Spleen (tissue), 11 donors: Measurements from ENCODE around the gene VNN1. TPM values are rescaled to one million over a fixed set of nuclear protein-coding genes. Genes with fewer than 3 reads are reported as not detected.
"Not testable (repeated sequence)": the region's sequence is repeated elsewhere in the genome, so short reads cannot be mapped to it uniquely, and the experiment has no call there.

Source experiments
- DNase-seq: peaks from one replicate; pipeline ENCODE4 v3.0.0-alpha.2; 2020
- H3K27ac ChIP-seq, 8 donors: fragments of 200-600 bp; sonication (generic) in 7 of 8; 1 replicate in 4 of 8; 2 replicates in 4 of 8; pipeline versions ENCODE4 v1.5.0 to v1.8.0; 2016 to 2021; ENCODE audit warnings: inconsistent platforms in 4 of 8, mild to moderate bottlenecking in 4 of 8, moderate library complexity in 1 of 8
- H3K27me3 ChIP-seq, 7 donors: fragments of 200-600 bp; sonication (generic) in 6 of 7; replicated peaks in 1 of 7; 1 replicate in 4 of 7; 2 replicates in 3 of 7; pipeline versions ENCODE4 v1.5.0 to v1.8.0; 2016 to 2021; ENCODE audit warnings: inconsistent platforms in 3 of 7, mild to moderate bottlenecking in 1 of 7
- H3K36me3 ChIP-seq, 6 donors: fragments of 200-600 bp; sonication (generic) in 5 of 6; 1 replicate in 4 of 6; 2 replicates in 2 of 6; pipeline versions ENCODE4 v1.5.0 to v1.8.0; 2016 to 2021; ENCODE audit warnings: inconsistent platforms in 2 of 6
- H3K4me1 ChIP-seq, 6 donors: fragments of 200-600 bp; sonication (generic) in 5 of 6; 1 replicate in 3 of 6; 2 replicates in 3 of 6; pipeline versions ENCODE4 v1.5.0 to v1.8.0; 2016 to 2021; ENCODE audit warnings: inconsistent platforms in 3 of 6
- H3K4me3 ChIP-seq, 8 donors: fragments of 200-600 bp; sonication (generic) in 7 of 8; 1 replicate in 4 of 8; 2 replicates in 4 of 8; pipeline versions ENCODE4 v1.5.0 to v1.8.0; 2016 to 2021; ENCODE audit warnings: inconsistent platforms in 4 of 8, mild to moderate bottlenecking in 4 of 8, moderate library complexity in 2 of 8
- H3K9me3 ChIP-seq, 8 donors: fragments of 200-600 bp; sonication (generic) in 7 of 8; 1 replicate in 4 of 8; 2 replicates in 4 of 8; pipeline versions ENCODE4 v1.5.0 to v1.8.0; 2016 to 2021; ENCODE audit warnings: inconsistent platforms in 4 of 8
- CTCF ChIP-seq, 11 experiments: fragments of 200-600 bp in 7 of 11; fragments of 450-650 bp in 4 of 11; sonication (generic) in 4 of 11; IDR thresholded peaks in 8 of 11; conservative IDR thresholded peaks in 3 of 11; 1 replicate in 7 of 11; 2 replicates in 4 of 11; pipeline versions ENCODE4 v1.4.0 to v1.8.0; 2016 to 2021; ENCODE audit warnings: antibody characterized with exemption in 11 of 11, inconsistent platforms in 4 of 11, mild to moderate bottlenecking in 1 of 11
- POLR2A ChIP-seq, 3 donors: fragments of 450-650 bp; IDR thresholded peaks; one replicate each; pipeline ENCODE4 v1.5.1; 2017; ENCODE audit warnings: antibody characterized with exemption in 3 of 3, mild to moderate bottlenecking in 1 of 3
- POLR2AphosphoS5 ChIP-seq, 3 donors: sonication (generic); formaldehyde crosslinking; IDR thresholded peaks; one replicate each; pipeline ENCODE4 v1.5.1; 2017; ENCODE audit warnings: antibody characterized with exemption in 3 of 3
- WGBS, 5 donors: extraction: QIAGEN DNeasy Blood & Tissue Kit in 3 of 5; methylation state at CpG; one replicate each; pipeline versions ENCODE4 v1.1.5 to v1.1.7; 2013 to 2018; 5-methylcytosine and 5-hydroxymethylcytosine counted together
- intact Hi-C: fragments of 100-400 bp; cut with DNase I; formaldehyde crosslinking; loops from one replicate; pipeline ENCODE4 v1.15.0; 2023; ENCODE audit warnings: low total_unique reads
- polyA plus RNA-seq, 3 donors: library from polyadenylated mRNA; stranded (reverse); fragments of 200-250 nt; gene quantifications; one replicate each; pipeline ENCODE4 v1.2.1, GENCODE V29; 2013
- total RNA-seq, 7 donors: library from RNA; depleted of rRNA in 3 of 7; stranded (reverse); fragments of >200 nt in 3 of 7; fragmentation: NEBNext Ultra II Directional in 4 of 7; extraction: Animal tissue kit (Norgen Biotek cat#: 25700) in 4 of 7; gene quantifications; one replicate each; pipeline versions ENCODE4 v1.1.0 to v1.2.1, GENCODE V29; 2016 to 2021
- donor health status: healthy with polysubstance abuse.
- donor health status: DM: no; HTN: no; CAD: no; lungs with moderate emphysema.
- donor health status: DM: no; HTN: no; CAD: no.
- donor health status: Bipolar disorder and iron deficiency.
- donor health status: healthy.
- donor health status: DM: no; HTN: no; CAD: no.
- donor health status: DM: yes; HTN: yes; CAD: no.

The VNN1 gene
- total and polyA plus RNA-seq, 10 donors, result 2.3 to 44.2 (median 7.2) TPM

GRCh38 chr6:132683543-132683942, 30.3 kb downstream of the VNN1 start:
- H3K36me3 ChIP-seq, result peaks cover 0 to 50% (median 0%) of the 10 kb centered on the region in 6 donors
- 73 to 86% (median 84%) methylated on average over 6 of the region's 6 CpGs for WGBS, 5 donors
- no peaks in the 10 kb centered on the region for H3K4me1 ChIP-seq
- TF ChIP-seq POLR2AphosphoS5 (IDR thresholded peaks at IDR 0.05) (no peak), POLR2A (IDR thresholded peaks at IDR 0.05) (no peak), CTCF (IDR thresholded peaks at IDR 0.05 in 8 of 11, conservative IDR thresholded peaks at IDR 0.05 in 3 of 11) (no peak)
- H3K9me3 ChIP-seq, result peaks cover 0 to 3% (median 0%) of the 10 kb centered on the region in 8 donors
- no peak for DNase-seq
- H3K4me3 ChIP-seq, result no peak overlapping the region
- no peaks in the 10 kb centered on the region for H3K27me3 ChIP-seq
- no peak overlapping the region for H3K27ac ChIP-seq
- intact Hi-C loops, result no loop called here

- not testable (repeated sequence) for DNase-seq, H3K27ac ChIP-seq, H3K27me3 ChIP-seq, H3K4me3 ChIP-seq, H3K9me3 ChIP-seq
- Histone ChIP-seq H3K36me3 (peaks cover 0 to 28% (median 0%) of the 10 kb centered on the region in 6 donors), H3K4me1 (peaks cover 0 to 11% (median 0%) of the 10 kb centered on the region in 6 donors)
- intact Hi-C loops, result loop anchor here (10.0 kb wide), 1 partner anchor 86 kb away; no protein-coding TSS in a partner anchor
Measured at GRCh38 chr6:132679094-132679493, 34.8 kb downstream of the VNN1 start.

GRCh38 chr6:132675749-132676148, 38.1 kb downstream of the VNN1 start:
- intact Hi-C loops, result loop anchor here (10.0 kb wide), 1 partner anchor 89 kb away; no protein-coding TSS in a partner anchor

GRCh38 chr6:132675002-132675401, 38.9 kb downstream of the VNN1 start:
- TF ChIP-seq POLR2AphosphoS5 (IDR thresholded peaks at IDR 0.05) (no peak), POLR2A (IDR thresholded peaks at IDR 0.05) (no peak), CTCF (IDR thresholded peaks at IDR 0.05 in 8 of 11, conservative IDR thresholded peaks at IDR 0.05 in 3 of 11) (no peak)

More at GRCh38 chr6:132675749-132676148, 38.1 kb downstream of the VNN1 start:
- Histone ChIP-seq H3K36me3 (no peaks in the 10 kb centered on the region), H3K9me3 (no peaks in the 10 kb centered on the region), H3K4me3 (no peak overlapping the region), H3K27me3 (no peaks in the 10 kb centered on the region), H3K4me1 (peaks cover 0 to 11% (median 0%) of the 10 kb centered on the region in 6 donors), H3K27ac (peak overlapping the region in 4 of 8 donors; percentile 36 to 71 (median 56))
- TF ChIP-seq POLR2AphosphoS5 (IDR thresholded peaks at IDR 0.05) (peak in 1 of 3 donors; percentile 58), CTCF (IDR thresholded peaks at IDR 0.05 in 8 of 11, conservative IDR thresholded peaks at IDR 0.05 in 3 of 11) (no peak)
- DNase-seq, result no peak

More at GRCh38 chr6:132675002-132675401, 38.9 kb downstream of the VNN1 start:
- Histone ChIP-seq H3K27me3 (no peaks in the 10 kb centered on the region), H3K4me3 (no peak overlapping the region), H3K9me3 (no peaks in the 10 kb centered on the region), H3K36me3 (no peaks in the 10 kb centered on the region), H3K27ac (peak overlapping the region in 4 of 8 donors; percentile 36 to 71 (median 56)), H3K4me1 (peaks cover 0 to 18% (median 2%) of the 10 kb centered on the region in 6 donors)
- DNase-seq, result no peak
- 85 to 95% (median 88%) methylated on average over 3 of the region's 3 CpGs for WGBS, 5 donors
- intact Hi-C loops, result loop anchor here (10.0 kb wide), 1 partner anchor 90 kb away; no protein-coding TSS in a partner anchor
